Spleen (tissue), 7 donors: Measurements from ENCODE around the gene GABBR2.

Experiments
- CTCF ChIP-seq, 11 experiments: fragments of 200-600 bp in 7 of 11; fragments of 450-650 bp in 4 of 11; sonication (generic) in 4 of 11; IDR thresholded peaks in 8 of 11; conservative IDR thresholded peaks in 3 of 11; 1 replicate in 7 of 11; 2 replicates in 4 of 11; pipeline versions ENCODE4 v1.4.0 to v1.8.0; 2016 to 2021; ENCODE audit warnings: antibody characterized with exemption in 11 of 11, inconsistent platforms in 4 of 11, mild to moderate bottlenecking in 1 of 11
- POLR2A ChIP-seq, 3 donors: fragments of 450-650 bp; IDR thresholded peaks; one replicate each; pipeline ENCODE4 v1.5.1; 2017; ENCODE audit warnings: antibody characterized with exemption in 3 of 3, mild to moderate bottlenecking in 1 of 3
- POLR2AphosphoS5 ChIP-seq, 3 donors: sonication (generic); formaldehyde crosslinking; IDR thresholded peaks; one replicate each; pipeline ENCODE4 v1.5.1; 2017; ENCODE audit warnings: antibody characterized with exemption in 3 of 3
- donor health status: DM: no; HTN: no; CAD: no; lungs with moderate emphysema.
- donor health status: DM: no; HTN: no; CAD: no.
- donor health status: DM: no; HTN: no; CAD: no.

GRCh38 chr9:98547606-98548005 lies 161.1 kb downstream of the GABBR2 start:
- TF ChIP-seq POLR2AphosphoS5 (IDR thresholded peaks at IDR 0.05) (no peak), CTCF (IDR thresholded peaks at IDR 0.05 in 8 of 11, conservative IDR thresholded peaks at IDR 0.05 in 3 of 11) (no peak), POLR2A (IDR thresholded peaks at IDR 0.05) (no peak)
